ENCODE data around the gene TCIRG1. TPM values are rescaled to one million over a fixed set of nuclear protein-coding genes. Genes with fewer than 3 reads are reported as not detected.

Gene TCIRG1
- total RNA-seq, 1 donor from 2014 or later, result 230 TPM

DNA sequence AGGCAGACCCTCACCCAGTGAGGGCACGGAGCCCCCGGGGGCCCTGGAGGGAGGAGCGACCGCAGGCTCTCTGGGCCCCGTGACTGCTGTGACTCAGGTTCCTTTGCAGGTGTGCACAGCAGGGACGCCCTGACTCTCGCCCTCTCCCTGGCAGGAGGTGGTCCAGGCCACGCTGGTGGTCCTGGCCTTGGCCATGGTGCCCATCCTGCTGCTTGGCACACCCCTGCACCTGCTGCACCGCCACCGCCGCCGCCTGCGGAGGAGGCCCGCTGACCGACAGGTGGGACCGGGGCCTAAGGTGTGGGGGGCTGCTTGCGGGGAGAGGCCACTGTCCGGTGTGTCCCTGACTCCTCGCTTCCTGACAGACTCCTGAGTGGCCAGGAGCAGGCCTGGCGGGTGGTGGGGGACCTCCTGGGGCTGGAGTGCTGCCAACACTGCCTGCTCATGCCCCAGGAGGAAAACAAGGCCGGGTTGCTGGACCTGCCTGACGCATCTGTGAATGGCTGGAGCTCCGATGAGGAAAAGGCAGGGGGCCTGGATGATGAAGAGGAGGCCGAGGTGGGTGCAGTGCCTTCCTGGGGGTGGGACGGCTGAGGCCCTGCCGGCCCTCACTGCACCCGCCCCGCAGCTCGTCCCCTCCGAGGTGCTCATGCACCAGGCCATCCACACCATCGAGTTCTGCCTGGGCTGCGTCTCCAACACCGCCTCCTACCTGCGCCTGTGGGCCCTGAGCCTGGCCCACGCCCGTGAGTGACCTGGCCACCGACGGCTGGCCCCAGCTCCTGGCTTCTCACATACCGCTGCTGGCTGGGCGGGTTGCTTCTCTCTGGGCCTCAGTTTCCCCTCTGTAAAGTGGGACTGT, 10.9 kb downstream of the TCIRG1 start:
- intact Hi-C loops (cut with micrococcal nuclease), result no loop called here

DNA sequence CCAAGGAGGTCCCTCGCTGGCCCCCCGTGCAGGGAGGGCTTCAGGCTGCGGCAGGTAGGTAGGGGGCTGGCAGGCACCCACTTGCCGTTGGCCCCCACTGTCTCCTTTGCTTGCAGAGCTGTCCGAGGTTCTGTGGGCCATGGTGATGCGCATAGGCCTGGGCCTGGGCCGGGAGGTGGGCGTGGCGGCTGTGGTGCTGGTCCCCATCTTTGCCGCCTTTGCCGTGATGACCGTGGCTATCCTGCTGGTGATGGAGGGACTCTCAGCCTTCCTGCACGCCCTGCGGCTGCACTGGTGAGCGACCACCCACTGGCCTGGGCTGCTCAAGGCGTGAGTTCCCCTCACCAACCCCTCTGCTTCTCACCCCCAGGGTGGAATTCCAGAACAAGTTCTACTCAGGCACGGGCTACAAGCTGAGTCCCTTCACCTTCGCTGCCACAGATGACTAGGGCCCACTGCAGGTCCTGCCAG, 11.6 kb downstream of the TCIRG1 start:
- intact Hi-C loops (cut with micrococcal nuclease), result no loop called here

DNA sequence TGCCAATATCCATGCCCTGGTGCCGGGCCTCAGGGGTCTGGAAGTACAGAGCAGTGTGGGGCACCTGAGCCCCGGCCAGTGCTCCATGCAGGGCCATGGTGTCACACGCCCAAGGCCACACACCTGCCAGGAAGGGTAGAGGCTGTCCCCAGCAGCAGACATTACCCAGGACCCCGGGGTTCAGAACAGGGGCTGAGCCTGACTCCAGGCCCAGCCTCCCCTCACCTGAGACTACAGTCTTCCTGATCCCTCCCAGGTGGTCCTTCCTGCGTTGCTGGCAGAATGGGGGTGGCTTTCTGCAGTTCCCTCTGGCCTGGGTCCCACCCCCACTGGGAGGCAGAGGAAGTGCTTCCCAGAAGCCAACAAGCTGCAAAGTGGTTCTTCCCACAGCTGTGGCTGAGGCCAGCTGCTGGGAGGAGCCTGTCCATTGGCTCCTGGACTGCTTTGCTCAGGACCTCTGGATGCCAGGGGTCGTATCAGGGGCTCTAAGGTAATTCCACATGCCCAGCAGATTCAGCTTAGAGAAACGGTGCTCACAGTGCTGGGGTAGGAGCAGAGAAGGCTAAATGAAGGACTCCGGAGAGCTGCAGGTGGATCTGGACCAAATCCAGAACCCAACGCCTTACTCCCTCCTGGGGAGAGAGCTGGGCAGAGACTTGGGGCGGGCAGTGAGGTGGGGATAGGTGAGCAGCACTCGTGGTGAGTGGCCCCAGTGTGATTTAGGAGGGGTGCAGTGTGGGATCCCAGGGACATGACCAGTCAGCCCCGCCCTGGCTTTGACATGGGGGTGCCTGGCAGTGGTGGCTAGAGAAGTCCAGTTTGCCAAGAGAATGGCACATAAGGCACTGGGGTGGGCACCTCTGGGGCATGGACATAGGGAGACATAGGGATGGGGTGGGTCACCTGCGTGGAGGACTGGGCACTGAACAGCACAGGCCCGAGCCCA, 12.6 kb downstream of the TCIRG1 start:
- intact Hi-C loops (cut with micrococcal nuclease), result no loop called here

DNA sequence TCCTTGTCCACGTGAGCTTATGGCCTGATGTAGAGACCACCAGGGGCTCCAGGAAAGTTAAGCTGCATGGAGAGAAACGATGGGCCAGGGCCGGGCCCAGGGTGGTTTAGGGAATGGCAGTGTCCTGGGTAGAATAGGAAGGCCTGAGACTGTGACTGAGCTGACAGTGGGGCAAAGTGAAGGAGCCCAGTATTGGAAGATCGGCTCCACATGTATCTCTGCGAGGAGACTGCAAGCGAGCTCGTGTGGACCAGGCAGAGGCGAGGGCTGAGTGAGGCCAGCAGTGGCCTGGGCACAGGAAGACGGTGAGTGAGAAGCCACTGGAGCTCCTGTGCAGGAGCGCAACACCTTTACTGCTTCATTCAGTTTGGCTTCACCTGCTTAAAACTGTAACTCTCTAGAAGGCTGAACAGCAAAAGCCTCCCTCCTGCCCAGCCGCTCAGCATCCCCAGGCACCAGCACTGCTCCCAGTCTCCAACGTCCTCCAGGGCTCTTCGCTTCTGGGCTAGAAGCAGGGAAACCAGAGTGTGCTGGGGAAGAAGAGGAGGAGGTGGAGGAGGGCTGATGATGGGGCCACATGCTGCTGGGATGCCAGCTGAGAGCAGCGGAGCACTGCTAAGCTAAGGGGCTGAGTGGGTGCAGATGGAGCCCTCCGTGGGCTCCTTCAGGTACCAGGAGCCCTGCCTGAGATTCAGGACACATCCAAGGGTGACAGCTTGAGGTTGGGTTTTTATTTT, 13.5 kb downstream of the TCIRG1 start:
- intact Hi-C loops (cut with micrococcal nuclease), result no loop called here

DNA sequence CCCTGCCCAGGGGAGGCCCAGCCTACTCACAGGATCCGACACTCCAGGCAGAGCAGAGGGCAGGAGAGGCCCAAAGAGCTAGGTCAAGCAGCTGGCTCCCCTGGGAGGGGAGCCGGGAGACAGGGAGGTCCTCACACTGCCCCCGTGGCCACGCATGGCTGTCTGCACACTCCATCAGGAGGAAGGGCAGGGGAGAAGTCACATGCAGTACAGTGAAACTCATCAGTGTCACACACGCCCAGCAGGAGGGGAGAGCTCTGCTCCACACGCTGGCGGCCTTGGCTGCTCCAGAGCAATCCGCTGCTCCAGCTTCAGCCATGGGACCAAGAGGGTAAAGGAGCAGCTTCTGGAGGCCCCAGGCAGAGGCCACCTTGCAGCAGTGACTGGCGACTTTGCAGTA, 14.3 kb downstream of the TCIRG1 start:
- intact Hi-C loops (cut with micrococcal nuclease), result no loop called here

DNA sequence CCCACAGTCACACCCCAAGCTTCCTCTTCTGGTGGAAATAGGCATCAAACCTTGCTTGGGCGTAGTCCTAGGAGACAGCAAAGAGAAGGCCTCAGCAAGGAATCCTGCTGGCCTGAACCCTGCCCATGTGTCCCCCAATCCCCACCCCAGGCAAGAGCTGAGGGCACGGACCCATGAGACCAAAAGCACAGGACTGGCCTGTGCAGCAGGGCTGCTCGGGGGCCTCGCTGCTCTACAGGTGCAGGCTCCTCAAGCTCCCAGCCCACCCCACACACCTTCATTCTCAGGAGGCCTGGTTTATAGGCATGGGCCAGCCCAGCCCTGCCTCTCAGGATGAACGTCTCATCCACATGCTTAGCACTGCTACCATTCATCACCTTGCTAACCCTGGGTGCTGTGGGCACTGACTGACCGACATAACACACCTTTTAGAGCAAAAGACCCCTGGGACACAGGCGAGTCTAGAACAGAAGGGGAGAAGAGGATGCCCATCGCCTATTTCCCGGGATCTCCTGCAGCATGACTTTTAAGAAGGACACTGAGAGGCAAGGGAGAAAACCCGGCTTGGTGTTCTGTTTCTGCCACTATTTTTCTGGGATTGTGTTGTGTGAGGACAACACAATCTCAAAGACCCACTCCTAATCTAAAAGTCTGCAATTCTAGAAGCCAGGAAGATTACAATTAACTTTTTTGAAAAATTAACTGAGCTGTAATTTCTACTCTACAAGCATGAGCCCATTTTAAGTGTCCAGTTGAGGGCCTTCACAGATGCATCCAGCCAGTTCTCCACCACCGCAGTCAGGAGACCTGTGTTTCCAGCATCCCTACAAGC, 15.4 kb downstream of the TCIRG1 start:
- intact Hi-C loops (cut with micrococcal nuclease), result no loop called here

DNA sequence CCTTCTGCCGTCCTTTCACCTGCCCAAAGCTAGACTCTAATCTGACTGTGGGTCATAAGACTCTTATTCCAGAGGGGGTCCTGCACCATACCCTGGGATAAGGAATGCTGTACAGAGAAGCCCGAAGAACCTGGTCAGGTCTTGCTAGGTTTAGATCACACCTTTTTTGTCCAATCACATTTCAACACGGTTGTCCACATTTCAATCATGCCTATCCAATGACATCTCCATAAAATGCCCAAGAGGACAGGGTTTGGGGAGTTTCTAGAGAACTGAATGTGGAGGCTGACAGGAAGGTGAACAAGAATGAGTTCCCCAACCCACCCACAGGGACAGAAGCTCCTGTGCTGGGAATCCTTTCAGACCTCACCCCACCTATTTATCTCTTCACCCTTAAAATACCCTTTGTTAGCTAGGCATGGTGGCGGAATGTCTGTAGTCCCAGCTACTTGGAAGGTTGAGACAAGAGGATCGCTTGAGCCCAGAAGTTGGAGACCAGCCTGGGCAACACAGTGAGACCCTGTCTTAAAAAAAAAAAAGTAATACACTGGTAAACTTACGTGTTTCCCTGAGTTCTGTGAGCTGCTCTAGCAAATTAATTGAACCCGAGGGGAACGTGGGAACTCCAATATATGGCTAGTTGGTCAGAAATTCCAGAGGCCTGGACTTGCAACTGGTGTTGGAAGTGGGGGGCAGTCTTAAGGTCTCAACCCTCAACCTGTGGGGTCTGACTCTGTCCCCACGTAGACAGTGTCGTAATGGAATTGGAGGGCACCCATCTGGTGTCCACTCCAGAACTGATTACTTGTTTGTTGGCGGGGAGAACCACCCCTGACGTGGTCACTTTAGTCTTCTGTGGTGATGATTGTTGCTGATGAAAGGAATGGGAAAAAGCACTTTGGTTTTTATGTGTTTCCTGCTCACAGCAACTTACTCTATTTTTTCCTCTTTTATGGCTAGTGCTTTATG, 17.8 kb downstream of the TCIRG1 start:
- intact Hi-C loops (cut with micrococcal nuclease), result no loop called here

DNA sequence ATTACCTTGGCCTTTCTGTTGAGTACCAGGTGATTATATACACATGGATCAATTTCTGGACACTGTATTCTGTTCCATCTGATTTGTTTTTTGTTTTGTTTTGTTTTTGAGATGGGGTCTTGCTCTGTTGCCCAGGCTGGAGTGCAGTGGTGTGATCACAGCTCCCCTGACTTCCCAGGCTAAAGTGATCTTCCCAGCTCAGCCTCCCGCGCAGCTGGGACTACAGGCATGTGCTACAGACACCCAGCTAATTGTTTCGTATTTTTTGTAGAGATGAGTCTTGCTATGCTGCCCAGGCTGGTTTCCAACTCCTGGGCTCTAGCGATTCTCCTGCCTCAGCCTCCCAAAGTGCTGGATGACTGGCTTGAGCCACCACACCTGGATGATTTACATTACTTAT, 19.0 kb downstream of the TCIRG1 start:
- intact Hi-C loops (cut with micrococcal nuclease), result no loop called here

DNA sequence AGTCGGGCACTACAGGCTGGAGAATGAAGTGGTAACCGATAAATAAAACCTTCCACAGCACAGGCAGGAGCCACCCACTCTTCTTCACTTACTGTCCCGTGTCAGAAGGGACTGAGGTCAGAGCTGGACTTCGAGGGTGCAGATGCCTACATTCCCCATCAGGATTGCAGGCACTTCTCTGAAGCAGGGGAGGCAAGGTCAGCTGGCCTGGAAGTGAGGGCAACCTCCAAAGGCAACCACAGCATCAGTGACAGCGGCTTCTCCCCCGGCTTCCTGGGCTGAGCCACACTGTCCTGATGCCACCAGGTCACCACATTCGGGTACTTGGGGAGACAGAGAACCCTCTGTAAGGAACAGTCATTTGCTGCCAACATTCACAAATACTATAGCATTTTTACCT, 22.7 kb downstream of the TCIRG1 start:
- intact Hi-C loops (cut with micrococcal nuclease), result no loop called here

DNA sequence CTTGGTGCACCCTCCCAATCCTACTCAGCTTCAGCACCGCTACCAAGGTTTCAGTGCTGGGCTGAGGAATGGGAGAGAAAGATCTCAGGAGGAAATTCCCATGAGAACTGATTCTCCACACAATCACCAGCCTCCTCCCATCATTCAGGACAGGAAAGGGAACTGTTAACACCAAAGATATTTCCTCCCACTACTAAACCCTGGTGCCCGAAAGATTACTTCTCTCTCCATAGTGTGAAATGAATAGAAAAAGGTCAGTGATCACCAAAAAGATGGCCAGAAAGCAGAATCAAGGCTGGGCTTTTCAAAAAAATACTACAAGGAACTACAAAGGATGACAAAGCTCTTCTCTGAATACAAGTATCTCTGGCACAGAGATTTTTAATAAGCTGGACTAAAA, 26.1 kb downstream of the TCIRG1 start:
- intact Hi-C loops (cut with micrococcal nuclease), result no loop called here

DNA sequence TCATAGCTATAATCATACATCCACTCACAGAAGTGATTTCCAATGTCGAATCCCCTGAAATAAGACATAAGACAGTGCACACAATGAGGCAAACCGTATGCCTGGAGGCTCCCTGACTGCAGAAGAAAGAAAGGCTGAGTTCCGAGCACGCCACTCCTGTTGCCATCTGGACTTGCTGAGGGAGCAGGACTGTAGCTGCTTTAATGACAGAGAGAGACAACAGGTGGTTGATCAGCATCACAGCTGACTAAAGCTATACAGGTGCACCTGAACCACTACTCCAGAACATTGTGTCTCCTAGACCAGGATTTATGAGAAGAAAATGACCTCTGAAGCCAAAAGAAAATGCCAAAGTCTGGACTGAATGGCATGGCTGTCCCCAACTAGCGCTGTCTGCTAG, 27.0 kb downstream of the TCIRG1 start:
- intact Hi-C loops (cut with micrococcal nuclease), result no loop called here

DNA sequence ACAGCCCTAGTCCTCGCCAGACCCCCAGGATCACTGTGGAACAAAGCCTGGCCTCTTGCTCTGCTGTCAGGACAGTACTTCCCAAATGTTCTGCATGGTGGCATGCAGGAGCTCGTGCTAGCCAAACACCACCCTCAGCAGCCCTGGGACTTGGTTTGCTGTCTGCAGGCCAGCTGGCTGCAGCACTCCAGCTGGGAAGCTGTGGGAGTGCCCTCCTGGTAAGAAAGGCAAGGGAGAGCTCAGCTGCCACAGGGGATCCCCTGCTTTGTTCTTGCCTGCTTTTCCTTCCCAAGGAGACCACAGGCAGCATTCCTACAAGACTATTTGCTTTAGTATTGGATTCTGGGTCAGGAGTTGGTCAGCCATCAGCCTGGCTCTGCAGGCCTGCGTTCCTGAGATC, 27.9 kb downstream of the TCIRG1 start:
- intact Hi-C loops (cut with micrococcal nuclease), result no loop called here

DNA sequence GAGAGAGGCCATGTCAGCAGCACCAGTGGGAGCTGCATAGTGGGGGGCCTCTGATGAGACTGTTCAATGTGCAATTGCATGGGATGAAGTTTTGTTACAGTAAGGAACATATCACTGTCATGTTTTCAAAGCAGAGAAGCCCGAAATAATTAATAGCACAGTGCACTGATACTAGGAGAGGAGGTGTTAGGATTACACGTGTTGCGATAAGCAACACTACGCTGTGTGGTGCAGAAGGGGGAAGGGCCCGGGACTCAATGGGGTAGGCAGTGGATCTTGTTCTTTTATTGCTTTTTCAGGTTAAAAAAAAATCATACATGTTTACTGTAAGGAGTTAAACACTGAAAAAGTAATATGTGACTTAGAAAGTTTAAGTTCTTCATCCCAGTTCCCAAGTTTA, 29.2 kb downstream of the TCIRG1 start:
- intact Hi-C loops (cut with micrococcal nuclease), result no loop called here

DNA sequence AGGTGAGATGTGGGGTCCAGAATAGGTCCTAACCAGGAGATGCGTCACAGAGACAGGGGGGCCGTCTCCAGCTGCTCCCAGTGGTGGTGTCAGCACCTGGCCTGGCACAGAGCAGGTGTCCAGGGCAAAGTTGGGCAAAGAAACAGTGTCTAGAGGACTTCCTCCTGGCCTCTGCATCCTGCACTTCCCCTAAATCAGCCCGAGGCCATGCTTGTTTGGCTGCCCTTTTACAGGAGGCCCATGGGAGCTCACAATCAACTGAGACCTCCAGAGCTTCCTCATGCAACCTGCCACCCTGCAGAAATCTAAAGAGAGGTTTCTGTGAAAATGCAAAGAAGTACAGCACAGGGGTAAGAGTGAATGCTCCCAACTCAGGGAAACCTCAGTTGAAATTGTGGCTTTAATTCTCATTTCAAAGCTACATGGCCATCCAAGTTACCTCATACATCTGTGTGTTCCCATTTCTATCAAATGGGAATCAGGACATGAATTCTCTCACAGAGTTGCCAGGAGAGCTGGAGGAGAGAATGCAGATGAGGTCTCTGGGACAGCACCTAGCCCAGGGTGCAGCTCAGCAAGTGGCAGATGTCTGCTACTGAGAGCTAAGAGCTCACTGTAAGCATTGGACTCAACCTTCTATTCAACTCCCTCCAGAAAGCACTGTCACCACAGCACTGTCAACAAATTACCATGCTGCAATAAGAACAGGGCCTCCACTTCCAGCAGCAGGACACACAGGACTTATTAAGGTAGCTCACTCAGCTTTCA, 32.6 kb downstream of the TCIRG1 start:
- intact Hi-C loops (cut with micrococcal nuclease), result no loop called here

DNA sequence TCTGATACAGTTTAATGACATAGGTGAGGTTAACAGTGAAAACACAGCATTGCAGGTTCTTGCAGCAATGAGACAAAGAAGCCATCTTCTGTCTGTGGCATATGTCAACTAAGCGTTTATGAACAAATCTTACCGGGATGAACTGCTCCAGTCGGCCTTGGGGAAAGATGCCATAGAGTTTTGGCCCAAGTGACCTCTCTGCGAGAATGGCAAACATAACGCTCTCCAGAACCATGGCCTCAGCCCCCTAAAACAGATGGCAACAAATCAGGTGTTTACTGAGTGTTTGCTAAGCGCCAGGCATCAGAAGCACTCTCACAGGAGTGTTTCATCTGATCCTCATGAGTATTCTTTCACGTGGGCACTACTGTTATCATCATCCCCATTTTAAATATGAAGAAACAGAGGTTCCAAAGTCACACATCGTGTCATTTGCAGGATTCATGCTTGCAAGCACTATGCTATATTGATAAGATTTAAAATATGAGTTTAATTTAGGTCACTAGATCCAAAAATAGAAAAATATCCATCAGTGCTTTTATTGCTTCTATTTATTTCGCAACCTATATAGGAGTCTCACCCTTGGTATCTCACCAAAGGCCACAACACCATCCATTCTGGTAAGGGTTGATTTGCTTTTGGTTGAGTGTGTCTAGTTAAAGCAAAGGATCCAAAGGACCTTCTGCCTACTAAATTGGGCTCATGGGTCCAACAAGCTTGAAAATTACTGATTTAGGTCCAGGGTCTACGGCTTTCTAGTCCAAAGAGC, 35.9 kb downstream of the TCIRG1 start:
- intact Hi-C loops (cut with micrococcal nuclease), result no loop called here

DNA sequence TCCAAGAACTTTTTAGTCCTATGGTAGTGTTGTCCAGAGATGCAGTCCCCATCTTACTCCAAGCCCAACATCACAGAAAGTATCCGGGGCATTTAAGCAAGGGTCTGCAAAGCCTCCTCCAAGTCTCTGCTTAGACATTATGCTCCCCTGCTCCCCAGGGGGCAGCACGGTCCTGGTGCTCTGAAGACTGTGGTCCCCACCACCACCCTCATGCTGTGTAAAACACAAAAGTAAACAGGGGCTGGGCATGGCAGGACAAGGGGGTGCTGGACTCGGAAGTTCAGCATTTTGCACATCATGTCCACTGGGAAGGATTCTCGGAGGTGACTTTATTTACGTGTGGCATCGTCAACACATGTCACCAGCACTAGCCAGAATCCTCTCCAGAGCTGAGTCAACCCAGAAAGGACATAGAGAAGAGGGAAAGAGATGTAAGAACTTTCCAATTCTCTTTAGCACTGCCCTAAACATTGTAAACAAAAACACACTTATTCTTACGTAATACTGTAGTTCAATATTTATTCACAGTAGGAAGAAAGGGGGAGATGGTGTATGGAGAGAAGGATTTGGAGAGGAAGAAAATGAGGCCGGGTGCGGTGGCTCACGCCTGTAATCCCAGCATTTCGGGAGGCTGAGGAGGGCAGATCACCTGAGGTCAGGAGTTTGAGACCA, 37.7 kb downstream of the TCIRG1 start:
- intact Hi-C loops (cut with micrococcal nuclease), result no loop called here
